Measurements from ENCODE around the gene CABCOCO1.

CABCOCO1 gene

GRCh38 chr10:61784354-61785133 is 121.8 kb downstream of the CABCOCO1 start:
- no peak for DNase-seq (ENCODE audit: low read depth, low spot score)

- no peak for DNase-seq (ENCODE audit: low read depth, low spot score)
These were observed 122.9 kb downstream of the CABCOCO1 start for GRCh38 chr10:61785473-61786105.

GRCh38 chr10:61786728-61787127 is 124.0 kb downstream of the CABCOCO1 start:
- DNase-seq (ENCODE audit: low read depth, low spot score): no peak

GRCh38 chr10:61787170-61787569 is 124.4 kb downstream of the CABCOCO1 start:
- DNase-seq (ENCODE audit: low read depth, low spot score): no peak

GRCh38 chr10:61789031-61789430 is 126.3 kb downstream of the CABCOCO1 start:
- no peak for DNase-seq (ENCODE audit: low read depth, low spot score)

- DNase-seq (ENCODE audit: low read depth, low spot score): no peak
These were observed 128.5 kb downstream of the CABCOCO1 start for GRCh38 chr10:61791216-61791615.

- no peak for DNase-seq (ENCODE audit: low read depth, low spot score)
These were observed 129.5 kb downstream of the CABCOCO1 start for GRCh38 chr10:61792097-61792716.

GRCh38 chr10:61792921-61793320 is 130.2 kb downstream of the CABCOCO1 start:
- no peak for DNase-seq (ENCODE audit: low read depth, low spot score)

- DNase-seq (ENCODE audit: low read depth, low spot score): no peak
These were observed 131.3 kb downstream of the CABCOCO1 start for GRCh38 chr10:61793760-61794703.

- DNase-seq (ENCODE audit: low read depth, low spot score): no peak
These were observed 132.4 kb downstream of the CABCOCO1 start for GRCh38 chr10:61795147-61795546.

- DNase-seq (ENCODE audit: low read depth, low spot score): no peak
These were observed 132.8 kb downstream of the CABCOCO1 start for GRCh38 chr10:61795551-61795950.

GRCh38 chr10:61796785-61797184 is 134.1 kb downstream of the CABCOCO1 start:
- DNase-seq (ENCODE audit: low read depth, low spot score): no peak

- DNase-seq (ENCODE audit: low read depth, low spot score): no peak
These were observed 134.8 kb downstream of the CABCOCO1 start for GRCh38 chr10:61797304-61798153.

GRCh38 chr10:61798713-61799112 is 136.0 kb downstream of the CABCOCO1 start:
- DNase-seq (ENCODE audit: low read depth, low spot score): no peak

GRCh38 chr10:61801484-61801883 is 138.8 kb downstream of the CABCOCO1 start:
- DNase-seq (ENCODE audit: low read depth, low spot score): no peak

GRCh38 chr10:61803269-61803668 is 140.5 kb downstream of the CABCOCO1 start:
- DNase-seq (ENCODE audit: low read depth, low spot score): no peak

GRCh38 chr10:61804414-61804813 is 141.7 kb downstream of the CABCOCO1 start:
- DNase-seq (ENCODE audit: low read depth, low spot score): no peak

GRCh38 chr10:61805091-61805490 is 142.4 kb downstream of the CABCOCO1 start:
- DNase-seq (ENCODE audit: low read depth, low spot score): no peak

- no peak for DNase-seq (ENCODE audit: low read depth, low spot score)
These were observed 147.5 kb downstream of the CABCOCO1 start for GRCh38 chr10:61810263-61810662.

- DNase-seq (ENCODE audit: low read depth, low spot score): no peak
These were observed 149.5 kb downstream of the CABCOCO1 start for GRCh38 chr10:61812052-61812721.

Data from ELF-1 (cell line).